Epithelial cell of proximal tubule (primary cell): ENCODE data around the gene C5orf24. TPM values are rescaled to one million over a fixed set of nuclear protein-coding genes. Genes with fewer than 3 reads are reported as not detected.

ENCODE experiments used
- total RNA-seq: library from RNA; depleted of rRNA; stranded (reverse); fragments of >200 nt; gene quantifications from 2 replicates; pipeline ENCODE4 v1.2.3, GENCODE V29; 2015

Gene C5orf24
- total RNA-seq, 1 donor from 2014 or later = 38.5 TPM

Other genes with a start within 250 kb of the C5orf24 start
- gene SAR1B, start 213.1 kb upstream of the C5orf24 start, total RNA-seq = 21.4 and 31.8 TPM in 2 replicates
- gene SEC24A, start 197.2 kb upstream of the C5orf24 start, total RNA-seq = 12.9 and 13.7 TPM in 2 replicates
- gene CAMLG, start 107.4 kb upstream of the C5orf24 start, total RNA-seq = 20.6 and 24.8 TPM in 2 replicates
- gene DDX46, start 87.2 kb upstream of the C5orf24 start, total RNA-seq = 30.4 and 35.0 TPM in 2 replicates
- gene TXNDC15, start 28.4 kb downstream of the C5orf24 start, total RNA-seq = 37.4 and 48.1 TPM in 2 replicates
- 5.6 and 10.1 TPM in 2 replicates for gene PCBD2, start 59.2 kb downstream of the C5orf24 start, total RNA-seq
- 0.29 TPM in 1 of 2 replicates, not detected in the other for gene CATSPER3, start 121.9 kb downstream of the C5orf24 start, total RNA-seq
- 0.14 and 1.6 TPM in 2 replicates for gene PITX1, start 188.3 kb downstream of the C5orf24 start, total RNA-seq